Measurements from ENCODE around the gene SMOC2. TPM values are rescaled to one million over a fixed set of nuclear protein-coding genes. Genes with fewer than 3 reads are reported as not detected.

SMOC2 gene
- total RNA-seq, 6 experiments from 2014 or later, result 0.42 to 3.5 (median 1.2) TPM

- Histone ChIP-seq H3K27ac (no peak overlapping the region), H3K4me3 (no peak overlapping the region), H3K36me3 (no peaks in the 10 kb centered on the region), H3K4me1 (no peaks in the 10 kb centered on the region), H3K27me3 (no peaks in the 10 kb centered on the region), H3K9me3 (no peaks in the 10 kb centered on the region)
- DNase-seq (peak in 1 of 3 donors; percentile 25), ATAC-seq (no peak)
- intact Hi-C loops (cut with DNase I), result no loop called here
- TF ChIP-seq POLR2A (IDR thresholded peaks at IDR 0.05) (no peak), CTCF (IDR thresholded peaks at IDR 0.05) (no peak)
- 78% methylated on average over 6 of the region's 11 CpGs for WGBS (ENCODE audit: insufficient coverage, low coverage, low lambda C conversion rate, missing lambda C conversion rate)
Measured at GRCh38 chr6:168711666-168712300, 270.8 kb downstream of the SMOC2 start.

GRCh38 chr6:168712993-168713392 lies 272.0 kb downstream of the SMOC2 start:
- H3K4me1 ChIP-seq, result no peaks in the 10 kb centered on the region
- H3K27me3 ChIP-seq, result no peaks in the 10 kb centered on the region
- intact Hi-C loops (cut with DNase I), result no loop called here
- no peak for ATAC-seq
- TF ChIP-seq CTCF (IDR thresholded peaks at IDR 0.05) (no peak), POLR2A (IDR thresholded peaks at IDR 0.05) (no peak)
- 33% methylated on average over 4 of the region's 5 CpGs for WGBS (ENCODE audit: insufficient coverage, low coverage, low lambda C conversion rate, missing lambda C conversion rate)
- H3K9me3 ChIP-seq, result no peaks in the 10 kb centered on the region
- H3K36me3 ChIP-seq, result no peaks in the 10 kb centered on the region
- no peak overlapping the region for H3K4me3 ChIP-seq
- no peak overlapping the region for H3K27ac ChIP-seq
- DNase-seq, result no peak

- DNase-seq (peak in 1 of 3 donors; percentile 51), ATAC-seq (peak; percentile 66 to 76 (median 70))
- 29% methylated on average over 1 of the region's 3 CpGs for WGBS (ENCODE audit: insufficient coverage, low coverage, low lambda C conversion rate, missing lambda C conversion rate)
- intact Hi-C loops (cut with DNase I), result no loop called here
- Histone ChIP-seq H3K4me1 (no peaks in the 10 kb centered on the region), H3K9me3 (no peaks in the 10 kb centered on the region), H3K4me3 (no peak overlapping the region), H3K27me3 (no peaks in the 10 kb centered on the region), H3K27ac (no peak overlapping the region), H3K36me3 (no peaks in the 10 kb centered on the region)
- no peak for TF ChIP-seq POLR2A (IDR thresholded peaks at IDR 0.05)
- TF ChIP-seq CTCF (IDR thresholded peaks at IDR 0.05), result peak; percentile 22 to 42 (median 36)
Measured at GRCh38 chr6:168713839-168714238, 272.9 kb downstream of the SMOC2 start.

- H3K36me3 ChIP-seq, result no peaks in the 10 kb centered on the region
- no peak for TF ChIP-seq POLR2A (IDR thresholded peaks at IDR 0.05)
- no peak for TF ChIP-seq CTCF (IDR thresholded peaks at IDR 0.05)
- intact Hi-C loops (cut with DNase I), result no loop called here
Measured at GRCh38 chr6:168714547-168715260, 273.7 kb downstream of the SMOC2 start.

More at GRCh38 chr6:168714547-168715260, 273.7 kb downstream of the SMOC2 start:
- no peak for ATAC-seq
- no peak for DNase-seq
- 77% methylated on average over 4 of the region's 4 CpGs for WGBS (ENCODE audit: insufficient coverage, low coverage, low lambda C conversion rate, missing lambda C conversion rate)
- Histone ChIP-seq H3K27ac (no peak overlapping the region), H3K27me3 (no peaks in the 10 kb centered on the region), H3K9me3 (no peaks in the 10 kb centered on the region), H3K4me3 (no peak overlapping the region), H3K4me1 (no peaks in the 10 kb centered on the region)
